DMS114 treated with DMSO at 0.1 percent for 48 hours (cell line): ENCODE data around the gene RAB32.

Experiments
- DNase-seq: peaks from one replicate; lab custom pipeline; 2025; ENCODE audit not compliant: unreplicated experiment; lab: John Stamatoyannopoulos, UW

Gene RAB32

DNA sequence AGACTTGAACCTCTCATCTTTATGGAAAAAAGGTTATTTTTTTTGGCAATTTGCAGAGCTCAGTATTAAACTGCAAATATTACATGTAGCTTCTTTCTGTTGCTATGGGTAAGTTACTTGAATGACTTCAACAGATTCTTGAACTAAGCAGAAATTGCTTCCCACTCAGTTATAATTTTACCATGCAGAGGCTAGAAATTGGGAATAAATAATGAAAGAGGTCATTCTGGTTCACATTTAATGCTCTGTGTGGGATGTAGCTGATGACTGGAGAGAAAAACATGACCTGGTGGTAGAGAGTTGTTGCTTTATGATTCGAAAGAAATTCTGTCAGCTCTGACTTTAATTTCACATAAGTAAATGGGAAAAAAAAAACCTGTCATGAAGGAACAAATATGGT lies 38.3 kb downstream of the RAB32 start:
- DNase-seq = no peak

DNA sequence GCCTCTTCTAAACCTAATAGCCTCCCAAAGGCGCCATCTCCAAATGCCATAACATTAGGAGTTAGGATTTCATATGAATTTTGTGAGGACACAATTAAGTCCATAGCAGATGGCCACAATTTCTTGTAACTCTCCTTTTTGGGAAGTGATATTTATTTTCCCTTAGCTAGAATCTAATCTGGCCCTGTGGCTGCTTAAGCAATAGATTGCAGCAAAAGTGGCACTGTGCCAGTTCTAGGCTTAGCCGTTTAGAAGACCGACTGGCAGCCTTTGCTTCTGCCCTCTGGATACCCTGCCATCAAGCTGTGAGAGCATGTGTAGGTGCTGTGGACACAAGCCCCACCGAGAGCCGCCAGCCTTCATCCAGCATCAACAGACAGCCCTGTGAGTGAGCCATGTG lies 39.2 kb downstream of the RAB32 start:
- DNase-seq = no peak

DNA sequence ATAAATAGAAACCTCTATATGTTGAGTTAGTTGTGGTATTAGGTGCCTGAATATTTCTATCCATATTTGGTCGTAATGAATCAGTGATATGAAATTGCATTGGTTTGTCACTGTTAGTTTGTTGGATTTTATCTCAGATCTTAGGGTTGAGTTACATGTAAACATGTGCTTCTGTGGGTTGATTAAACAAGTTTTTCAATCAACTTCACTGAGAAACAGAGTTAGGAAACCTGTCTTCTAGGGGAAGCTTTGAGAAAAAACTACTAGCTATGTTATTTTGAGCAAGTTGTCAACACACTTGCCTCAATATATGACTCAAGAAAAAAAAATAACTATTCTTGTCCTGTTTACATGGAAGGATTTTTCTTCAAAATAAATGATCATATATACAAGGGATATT lies 40.3 kb downstream of the RAB32 start:
- DNase-seq = no peak

DNA sequence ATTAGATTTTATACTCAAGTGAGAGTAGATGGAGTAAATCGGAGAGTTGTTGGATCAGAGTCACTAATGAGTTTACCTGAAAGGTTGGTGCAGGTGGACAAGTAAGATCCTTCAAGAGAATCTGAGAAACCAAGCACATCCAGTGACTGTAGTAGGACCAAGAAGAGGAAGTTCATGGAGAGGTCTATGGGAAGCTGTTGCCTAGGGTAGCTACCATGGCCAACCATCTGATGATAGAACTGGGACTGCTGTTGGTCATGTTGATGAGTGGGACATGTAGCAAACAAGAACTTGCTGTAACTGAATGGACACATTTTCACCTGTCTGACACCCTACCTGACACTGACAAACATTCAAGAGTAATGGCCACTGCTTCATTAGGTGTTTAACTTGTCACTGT lies 43.8 kb downstream of the RAB32 start:
- no peak for DNase-seq

DNA sequence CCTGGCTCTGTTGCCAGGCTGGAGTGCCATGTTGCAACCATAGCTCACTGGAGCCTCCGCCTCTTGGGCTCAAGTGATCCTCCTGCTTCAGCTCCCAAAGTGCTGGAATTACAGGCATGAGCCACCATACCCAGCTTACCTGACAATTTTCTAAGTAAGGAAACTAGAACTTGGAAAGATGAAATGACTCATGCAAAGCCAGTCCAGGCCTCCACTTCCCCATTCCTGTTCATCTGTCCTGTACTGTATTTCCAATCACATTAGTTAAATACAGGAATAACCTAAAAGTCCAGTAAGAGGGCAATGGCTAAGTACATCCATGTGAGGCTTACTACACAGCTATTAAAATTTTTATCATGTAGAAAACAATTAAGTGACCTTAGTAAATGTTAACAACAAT lies 46.9 kb downstream of the RAB32 start:
- no peak for DNase-seq

DNA sequence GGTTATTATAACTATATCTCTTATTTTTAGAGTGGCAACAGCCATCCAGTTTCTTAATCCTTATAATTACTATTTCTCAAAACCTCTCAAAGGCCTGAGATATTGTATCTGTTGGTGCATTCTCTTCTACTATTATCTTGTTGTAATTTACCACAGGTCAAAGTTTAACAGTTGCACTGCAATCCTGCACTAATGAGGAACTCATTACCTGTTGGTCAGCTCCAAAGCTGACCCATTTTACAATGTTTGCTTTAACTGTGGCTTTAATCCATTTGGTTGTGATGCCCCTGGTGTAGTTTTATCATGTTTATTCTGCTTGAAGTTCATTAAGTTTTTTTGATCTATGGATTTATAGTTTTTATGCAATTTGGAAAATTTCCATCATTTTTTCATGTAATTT lies 48.8 kb downstream of the RAB32 start:
- DNase-seq = no peak

DNA sequence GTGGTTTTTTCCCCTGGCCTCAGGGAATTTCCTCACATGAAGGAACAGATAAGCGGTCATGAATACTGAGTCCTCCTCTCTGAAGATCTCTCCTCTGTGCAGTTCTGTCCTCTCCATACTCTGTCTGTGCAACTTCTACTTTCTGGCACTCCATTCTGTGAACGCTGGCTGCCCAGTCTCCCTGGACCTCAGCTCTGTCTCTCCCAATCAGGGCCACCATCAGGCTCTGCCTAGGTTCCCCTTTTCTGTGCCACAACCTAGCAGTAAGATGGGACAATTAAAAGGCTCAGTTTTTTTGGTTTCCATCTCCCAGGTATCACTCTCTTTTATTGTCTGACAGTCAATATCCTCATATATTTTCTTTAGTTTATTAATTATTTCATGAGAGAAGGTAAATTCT lies 50.4 kb downstream of the RAB32 start:
- DNase-seq = no peak

DNA sequence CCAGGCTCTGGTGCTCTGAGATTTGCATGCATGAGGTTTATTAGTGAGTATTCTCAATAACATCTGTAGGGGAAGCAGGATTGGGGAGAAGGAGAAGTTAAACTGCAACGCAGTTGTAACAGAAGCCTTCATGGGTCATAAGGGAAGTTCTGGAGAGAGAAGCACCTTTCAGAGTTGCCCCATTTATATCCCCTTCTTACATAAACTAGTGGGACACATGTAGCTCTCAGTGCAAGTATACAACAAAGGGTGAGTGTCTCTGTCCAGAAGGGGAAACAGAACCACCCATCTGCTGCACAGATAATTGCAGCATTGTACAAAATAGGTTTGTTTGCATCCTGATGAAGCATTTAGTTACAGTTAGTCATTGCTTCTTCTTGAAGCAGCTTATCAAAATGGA lies 50.9 kb downstream of the RAB32 start:
- DNase-seq = no peak

DNA sequence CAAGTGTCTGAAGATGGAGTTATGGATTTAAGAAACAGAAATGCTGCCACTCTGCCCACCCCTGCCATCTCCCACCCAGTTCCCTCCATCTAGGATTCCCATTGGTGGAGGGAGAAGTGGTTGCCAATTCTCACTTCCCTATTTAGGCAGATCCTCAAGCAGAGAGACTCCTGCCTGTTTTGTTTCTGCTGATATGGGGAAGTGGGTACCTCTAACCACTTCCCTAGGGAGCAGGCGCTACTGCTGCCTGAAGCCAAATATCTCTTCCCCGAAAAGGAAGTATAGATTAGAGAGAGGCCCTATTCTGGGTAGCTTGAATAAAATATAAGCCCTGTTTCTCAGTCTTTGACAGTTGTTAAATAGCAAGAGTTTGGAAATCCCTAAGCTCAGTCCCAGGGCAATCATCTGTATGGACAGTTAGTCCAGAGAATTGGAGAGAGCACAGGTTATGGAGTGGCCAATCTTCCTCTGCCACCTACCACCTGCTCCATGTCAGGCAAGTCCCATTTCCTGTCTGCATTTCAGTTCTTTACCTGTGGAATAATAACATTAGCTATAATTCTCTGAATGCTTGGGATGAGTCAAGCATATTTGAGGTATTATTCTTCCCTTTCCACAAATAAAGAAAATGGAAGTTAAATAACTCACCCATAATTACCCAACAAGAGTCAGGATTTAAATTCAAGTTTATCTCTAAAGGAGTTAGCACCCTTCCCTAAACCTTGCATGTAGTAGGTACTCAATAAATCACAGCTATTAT lies 52.5 kb downstream of the RAB32 start:
- DNase-seq = no peak

DNA sequence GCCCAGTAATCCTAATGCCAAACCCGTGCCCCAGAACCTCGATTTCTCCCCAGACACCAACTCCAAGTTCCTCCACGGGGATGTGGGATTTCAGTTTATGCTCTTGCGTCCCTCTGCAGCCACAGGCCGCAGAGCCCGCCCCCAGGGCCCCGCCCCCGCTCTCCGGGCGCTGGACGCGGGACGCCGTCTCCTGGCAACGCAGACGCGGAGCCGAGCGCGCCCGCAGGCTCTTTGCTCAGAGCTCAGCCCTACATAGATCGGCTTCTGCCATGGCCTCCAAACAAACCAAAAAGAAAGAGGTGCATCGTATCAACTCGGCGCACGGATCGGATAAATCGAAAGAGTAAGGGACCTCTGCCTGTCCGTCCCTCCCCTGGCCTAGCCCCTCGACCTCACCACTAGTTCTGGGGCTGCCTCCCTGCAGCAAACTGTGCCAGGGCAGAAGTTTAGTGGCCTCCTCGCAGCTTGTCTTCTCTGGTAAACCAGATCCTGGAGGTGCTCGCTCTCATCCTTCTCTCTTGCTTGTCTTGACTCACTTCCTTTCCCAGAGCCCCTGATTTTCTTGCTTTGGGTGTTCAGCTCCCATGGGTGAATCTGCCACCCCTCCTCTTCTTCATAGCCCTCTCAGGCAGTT lies 55.3 kb downstream of the RAB32 start, which contains the start of gene ADGB:
ADGB (plus strand) TSS at position 201 of the 634 bp plus-strand sequence; CDS start at position 270, 69 bp downstream.
- peak; percentile 0 for DNase-seq

DNA sequence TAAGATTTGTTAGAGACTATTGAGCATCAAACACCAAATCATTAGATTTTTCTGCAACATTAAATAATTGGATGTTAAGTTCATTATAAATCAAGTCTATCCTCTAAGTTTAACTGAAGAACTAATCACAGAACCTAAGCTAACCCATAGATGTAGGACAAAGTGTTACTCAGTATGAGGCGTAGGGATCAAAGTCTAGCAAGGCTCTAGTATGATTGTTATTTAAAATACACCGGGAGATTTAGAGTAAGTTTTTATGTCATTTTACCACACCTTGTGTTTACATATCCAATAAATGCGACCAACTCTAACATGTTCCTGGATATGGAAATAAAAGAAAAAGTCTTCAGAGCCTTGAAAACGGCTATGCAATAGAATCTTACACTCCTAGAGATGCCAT lies 57.7 kb downstream of the RAB32 start:
- DNase-seq = no peak

DNA sequence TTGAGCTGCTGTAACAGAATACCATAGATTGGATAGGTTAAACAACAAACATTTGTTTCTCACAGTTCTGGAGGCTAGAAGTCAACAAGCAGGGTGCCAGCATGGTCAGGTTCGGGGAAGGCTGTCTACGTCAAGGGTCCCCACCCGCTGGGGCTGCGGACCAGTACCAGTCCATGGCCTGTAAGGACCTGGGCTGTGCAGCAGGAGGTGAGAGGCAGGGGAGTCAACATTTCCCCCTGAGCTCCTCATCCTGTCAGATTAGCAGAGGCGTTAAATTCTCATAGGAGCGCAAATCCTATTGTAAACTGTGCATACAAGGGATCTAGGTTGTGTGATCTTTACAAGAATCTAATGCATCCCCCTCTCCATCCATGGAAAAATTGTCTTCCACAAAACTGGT lies 58.9 kb downstream of the RAB32 start:
- no peak for DNase-seq
